ENCODE measurements around the gene RPUSD4. TPM values are rescaled to one million over a fixed set of nuclear protein-coding genes. Genes with fewer than 3 reads are reported as not detected.
A peak's percentile ranks its signal among the peaks of the same experiment; 100 is the strongest.

The RPUSD4 gene
- total RNA-seq, 4 donors from 2014 or later: 15.0 to 19.9 (median 17.6) TPM

- Histone ChIP-seq H3K4me3 (no peak overlapping the region), H3K9me3 (no peaks in the 10 kb centered on the region), H3K4me1 (peaks cover 0 to 12% (median 10%) of the 10 kb centered on the region in 4 donors), H3K27me3 (no peaks in the 10 kb centered on the region), H3K27ac (replicated peaks in 1 of 4) (no peak overlapping the region), H3K36me3 (no peaks in the 10 kb centered on the region)
- intact Hi-C loops (cut with DNase I): no loop called here
- no peak for DNase-seq (ENCODE audit: extremely low spot score)
- TF ChIP-seq POLR2AphosphoS5 (IDR thresholded peaks at IDR 0.05) (no peak), POLR2A (IDR thresholded peaks at IDR 0.05; ENCODE audit: low read depth) (no peak), EP300 (IDR thresholded peaks at IDR 0.05) (no peak), CTCF (IDR thresholded peaks at IDR 0.05) (no peak)
- WGBS: 95% methylated on average over 3 of the region's 3 CpGs
Observed at GRCh38 chr11:126169291-126169690, 42.2 kb downstream of the RPUSD4 start.

GRCh38 chr11:126167488-126167887 lies 44.0 kb downstream of the RPUSD4 start:
- no peak for DNase-seq (ENCODE audit: extremely low spot score)
- H3K27me3 ChIP-seq: no peaks in the 10 kb centered on the region
- no peak overlapping the region for H3K4me3 ChIP-seq
- intact Hi-C loops (cut with DNase I): no loop called here
- peaks cover 0 to 25% (median 24%) of the 10 kb centered on the region in 4 donors for H3K4me1 ChIP-seq
- no peaks in the 10 kb centered on the region for H3K9me3 ChIP-seq
- WGBS: 19% methylated on average over 2 of the region's 2 CpGs
- no peak overlapping the region for H3K27ac ChIP-seq (replicated peaks in 1 of 4)
- TF ChIP-seq EP300 (IDR thresholded peaks at IDR 0.05): no peak
- no peak for TF ChIP-seq POLR2A (IDR thresholded peaks at IDR 0.05; ENCODE audit: low read depth)
- TF ChIP-seq POLR2AphosphoS5 (IDR thresholded peaks at IDR 0.05): no peak
- no peak for TF ChIP-seq CTCF (IDR thresholded peaks at IDR 0.05)
- H3K36me3 ChIP-seq: no peaks in the 10 kb centered on the region

- intact Hi-C loops (cut with DNase I): no loop called here
- TF ChIP-seq CTCF (IDR thresholded peaks at IDR 0.05) (no peak), EP300 (IDR thresholded peaks at IDR 0.05) (no peak), POLR2AphosphoS5 (IDR thresholded peaks at IDR 0.05) (no peak), POLR2A (IDR thresholded peaks at IDR 0.05; ENCODE audit: low read depth) (no peak)
- no peaks in the 10 kb centered on the region for H3K36me3 ChIP-seq
- H3K27ac ChIP-seq (replicated peaks in 1 of 4): peak overlapping the region in 1 of 4 donors; percentile 33
- WGBS: 96% methylated on average over 3 of the region's 3 CpGs
- no peaks in the 10 kb centered on the region for H3K27me3 ChIP-seq
- H3K4me1 ChIP-seq: peaks cover 0 to 28% (median 27%) of the 10 kb centered on the region in 4 donors
- no peaks in the 10 kb centered on the region for H3K9me3 ChIP-seq
- no peak overlapping the region for H3K4me3 ChIP-seq
- DNase-seq (ENCODE audit: extremely low spot score): no peak
Observed at GRCh38 chr11:126166413-126166812, 45.0 kb downstream of the RPUSD4 start.

- Histone ChIP-seq H3K36me3 (no peaks in the 10 kb centered on the region), H3K4me1 (peaks cover 0 to 28% (median 27%) of the 10 kb centered on the region in 4 donors), H3K27me3 (no peaks in the 10 kb centered on the region), H3K4me3 (no peak overlapping the region), H3K27ac (replicated peaks in 1 of 4) (peak overlapping the region in 2 of 4 donors; percentile 33 to 45), H3K9me3 (no peaks in the 10 kb centered on the region)
- intact Hi-C loops (cut with DNase I): no loop called here
- no peak for DNase-seq (ENCODE audit: extremely low spot score)
- 54% methylated on average over 4 of the region's 10 CpGs for WGBS
- TF ChIP-seq POLR2AphosphoS5 (IDR thresholded peaks at IDR 0.05) (no peak), EP300 (IDR thresholded peaks at IDR 0.05) (no peak)
Observed at GRCh38 chr11:126165757-126166156, 45.7 kb downstream of the RPUSD4 start.

GRCh38 chr11:126165311-126165720 lies 46.1 kb downstream of the RPUSD4 start:
- 54% methylated on average over 9 of the region's 9 CpGs for WGBS

More at GRCh38 chr11:126165311-126165720, 46.1 kb downstream of the RPUSD4 start:
- intact Hi-C loops (cut with DNase I): no loop called here
- Histone ChIP-seq H3K36me3 (no peaks in the 10 kb centered on the region), H3K27me3 (no peaks in the 10 kb centered on the region), H3K9me3 (no peaks in the 10 kb centered on the region), H3K4me1 (peaks cover 0 to 28% (median 27%) of the 10 kb centered on the region in 4 donors), H3K27ac (replicated peaks in 1 of 4) (peak overlapping the region in 1 of 4 donors; percentile 33), H3K4me3 (no peak overlapping the region)
- no peak for TF ChIP-seq EP300 (IDR thresholded peaks at IDR 0.05)
- TF ChIP-seq POLR2A (IDR thresholded peaks at IDR 0.05; ENCODE audit: low read depth): no peak
- no peak for TF ChIP-seq POLR2AphosphoS5 (IDR thresholded peaks at IDR 0.05)
- no peak for TF ChIP-seq CTCF (IDR thresholded peaks at IDR 0.05)
- no peak for DNase-seq (ENCODE audit: extremely low spot score)

Measured in esophagus muscularis mucosa (tissue), 4 donors.